Measurements from ENCODE around the gene SPATS2L.

SPATS2L gene

GRCh38 chr2:200377355-200378336 lies 71.2 kb downstream of the SPATS2L start:
- DNase-seq (ENCODE audit: low read depth): no peak

GRCh38 chr2:200378652-200379290 lies 72.3 kb downstream of the SPATS2L start:
- DNase-seq (ENCODE audit: low read depth): no peak

- no peak for DNase-seq (ENCODE audit: low read depth)
Observed at GRCh38 chr2:200379481-200380090, 73.1 kb downstream of the SPATS2L start.

GRCh38 chr2:200380091-200380561 lies 73.6 kb downstream of the SPATS2L start:
- DNase-seq (ENCODE audit: low read depth): no peak

GRCh38 chr2:200380833-200381542 lies 74.5 kb downstream of the SPATS2L start:
- DNase-seq (ENCODE audit: low read depth): no peak

- no peak for DNase-seq (ENCODE audit: low read depth)
Observed at GRCh38 chr2:200382874-200383273, 76.4 kb downstream of the SPATS2L start.

- DNase-seq (ENCODE audit: low read depth): no peak
Observed at GRCh38 chr2:200383380-200384110, 77.1 kb downstream of the SPATS2L start.

- DNase-seq (ENCODE audit: low read depth): no peak
Observed at GRCh38 chr2:200385063-200385635, 78.7 kb downstream of the SPATS2L start.

- DNase-seq (ENCODE audit: low read depth): no peak
Observed at GRCh38 chr2:200393191-200393590, 86.7 kb downstream of the SPATS2L start.

GRCh38 chr2:200394045-200394444 lies 87.6 kb downstream of the SPATS2L start:
- DNase-seq (ENCODE audit: low read depth): no peak

- no peak for DNase-seq (ENCODE audit: low read depth)
Observed at GRCh38 chr2:200396781-200397242, 90.3 kb downstream of the SPATS2L start.

GRCh38 chr2:200397785-200398184 lies 91.3 kb downstream of the SPATS2L start:
- no peak for DNase-seq (ENCODE audit: low read depth)

GRCh38 chr2:200399046-200399445 lies 92.6 kb downstream of the SPATS2L start:
- no peak for DNase-seq (ENCODE audit: low read depth)

GRCh38 chr2:200399636-200400035 lies 93.1 kb downstream of the SPATS2L start:
- no peak for DNase-seq (ENCODE audit: low read depth)

- no peak for DNase-seq (ENCODE audit: low read depth)
Observed at GRCh38 chr2:200403814-200404213, 97.3 kb downstream of the SPATS2L start.

- DNase-seq (ENCODE audit: low read depth): no peak
Observed at GRCh38 chr2:200404615-200405014, 98.1 kb downstream of the SPATS2L start.

- no peak for DNase-seq (ENCODE audit: low read depth)
Observed at GRCh38 chr2:200405599-200406298, 99.3 kb downstream of the SPATS2L start.

- no peak for DNase-seq (ENCODE audit: low read depth)
Observed at GRCh38 chr2:200406379-200406778, 99.9 kb downstream of the SPATS2L start.

- no peak for DNase-seq (ENCODE audit: low read depth)
Observed at GRCh38 chr2:200408428-200409316, 102.2 kb downstream of the SPATS2L start.

All from stimulated activated CD8-positive, alpha-beta memory T cell treated with anti-CD3 and anti-CD28 coated beads, Interleukin-12 subunit alpha, Interleukin-12 subunit beta, amount 100 ng/mL, for 4 hours (primary cell).